Stimulated activated CD4-positive, alpha-beta T cell treated with anti-CD3 and anti-CD28 coated beads, Interleukin-1b, Interleukin-23, amount 100 ng/mL, for 48 hours (primary cell): ENCODE results near the gene ATXN7L1.

Experiments
- DNase-seq: peaks from one replicate; pipeline ENCODE4 v3.0.0-alpha.2; 2020

ATXN7L1 gene

GRCh38 chr7:105876091-105876963 is at the start of gene ATXN7L1:
Gene ATXN7L1 (minus strand): TSS chr7:105876599. CDS start chr7:105876558, 41 bp downstream.
- peak; percentile 87 for DNase-seq

GRCh38 chr7:105926131-105926530 is 49.7 kb upstream of the ATXN7L1 start:
- DNase-seq, result no peak

- DNase-seq, result peak; percentile 38
Observed at GRCh38 chr7:105924945-105925344, 48.5 kb upstream of the ATXN7L1 start.

- DNase-seq, result no peak
Observed at GRCh38 chr7:105920766-105921165, 44.4 kb upstream of the ATXN7L1 start.

GRCh38 chr7:105917659-105918058 is 41.3 kb upstream of the ATXN7L1 start:
- DNase-seq, result no peak

- no peak for DNase-seq
Observed at GRCh38 chr7:105916603-105917002, 40.2 kb upstream of the ATXN7L1 start.

- no peak for DNase-seq
Observed at GRCh38 chr7:105913947-105914346, 37.5 kb upstream of the ATXN7L1 start.

- no peak for DNase-seq
Observed at GRCh38 chr7:105911961-105912575, 35.7 kb upstream of the ATXN7L1 start.

GRCh38 chr7:105910172-105910571 is 33.8 kb upstream of the ATXN7L1 start:
- no peak for DNase-seq

- DNase-seq, result no peak
Observed at GRCh38 chr7:105909742-105910141, 33.3 kb upstream of the ATXN7L1 start.

- no peak for DNase-seq
Observed at GRCh38 chr7:105907129-105907846, 30.9 kb upstream of the ATXN7L1 start.

- DNase-seq, result no peak
Observed at GRCh38 chr7:105906695-105907094, 30.3 kb upstream of the ATXN7L1 start.

GRCh38 chr7:105905910-105906568 is 29.6 kb upstream of the ATXN7L1 start:
- DNase-seq, result no peak

GRCh38 chr7:105905209-105905909 is 29.0 kb upstream of the ATXN7L1 start:
- DNase-seq, result no peak

GRCh38 chr7:105904064-105904463 is 27.7 kb upstream of the ATXN7L1 start:
- no peak for DNase-seq

- DNase-seq, result no peak
Observed at GRCh38 chr7:105902325-105902911, 26.0 kb upstream of the ATXN7L1 start.

- no peak for DNase-seq
Observed at GRCh38 chr7:105897999-105898398, 21.6 kb upstream of the ATXN7L1 start.

GRCh38 chr7:105896407-105896911 is 20.1 kb upstream of the ATXN7L1 start:
- no peak for DNase-seq

- no peak for DNase-seq
Observed at GRCh38 chr7:105894131-105894530, 17.7 kb upstream of the ATXN7L1 start.

- no peak for DNase-seq
Observed at GRCh38 chr7:105892387-105892786, 16.0 kb upstream of the ATXN7L1 start.

- peak; percentile 31 for DNase-seq
Observed at GRCh38 chr7:105890290-105890997, 14.0 kb upstream of the ATXN7L1 start.
